Body of pancreas (tissue), 4 donors: ENCODE measurements around the gene GALM. TPM values are rescaled to one million over a fixed set of nuclear protein-coding genes. Genes with fewer than 3 reads are reported as not detected.

Experiments
- ATAC-seq: fragments of 150-250 bp; one replicate; pipeline ENCODE4 v1.9.1; 2016
- DNase-seq, 4 donors: peaks; one replicate each; pipeline ENCODE4 v3.0.0-alpha.2; 2019
- H3K27ac ChIP-seq, 4 donors: fragments of 200-600 bp; sonication (generic); 1 replicate in 3 of 4; 2 replicates in 1 of 4; pipeline versions ENCODE4 v1.5.1 to v1.6.1; 2016 to 2019; ENCODE audit warnings: mild to moderate bottlenecking in 1 of 4, mixed read lengths in 1 of 4, moderate library complexity in 1 of 4
- H3K27me3 ChIP-seq, 2 donors: fragments of 200-600 bp; sonication (generic); one replicate each; pipeline ENCODE4 v1.6.0; 2016; ENCODE audit warnings: mild to moderate bottlenecking in 1 of 2
- H3K36me3 ChIP-seq, 2 donors: fragments of 200-600 bp; sonication (generic); replicated peaks in 1 of 2; 2 replicates each; pipeline ENCODE4 v1.5.1; 2016; ENCODE audit warnings: low read depth in 2 of 2; ENCODE audit not compliant: insufficient read depth in 1 of 2
- H3K4me1 ChIP-seq: fragments of 200-600 bp; sonication (generic); one replicate; pipeline ENCODE4 v1.6.0; 2016
- H3K4me3 ChIP-seq, 2 donors: fragments of 200-600 bp; sonication (generic); 1 replicate in 1 of 2; 2 replicates in 1 of 2; pipeline ENCODE4 v1.5.1; 2016 to 2019
- H3K9me3 ChIP-seq, 3 donors: fragments of 200-600 bp; sonication (generic); 1 replicate in 2 of 3; 2 replicates in 1 of 3; pipeline ENCODE4 v1.5.1; 2016
- POLR2A ChIP-seq, 3 donors: fragments of 450-650 bp; IDR thresholded peaks; one replicate each; pipeline ENCODE4 v1.6.1; 2016; ENCODE audit warnings: antibody characterized with exemption in 3 of 3, mild to moderate bottlenecking in 2 of 3
- WGBS, 2 donors: methylation state at CpG; one replicate each; pipeline ENCODE4 v1.1.5; 2017; 5-methylcytosine and 5-hydroxymethylcytosine counted together
- intact Hi-C: fragments of 100-400 bp; cut with DNase I; formaldehyde crosslinking; loops from one replicate; pipeline ENCODE4 v1.15.1; 2023
- total RNA-seq, 2 donors: library from RNA; depleted of rRNA; stranded (reverse); fragments of >200 nt; gene quantifications; one replicate each; pipeline ENCODE4 v1.1.0, GENCODE V29; 2016
- TF ChIP-seq, protein P1 (sequence below), 7 experiments: fragments of 450-650 bp in 4 of 7; fragments of 200-600 bp in 3 of 7; sonication (generic) in 3 of 7; IDR thresholded peaks; one replicate each; pipeline ENCODE4 v1.5.1; 2016 to 2019; ENCODE audit warnings: antibody characterized with exemption in 7 of 7

The GALM gene
- total RNA-seq, 2 donors from 2014 or later: 7.5 to 20.4 TPM

GRCh38 chr2:38748943-38749804 lies 83.3 kb downstream of the GALM start:
- TF ChIP-seq POLR2A (IDR thresholded peaks at IDR 0.05): no peak
- TF ChIP-seq, protein P1, sequence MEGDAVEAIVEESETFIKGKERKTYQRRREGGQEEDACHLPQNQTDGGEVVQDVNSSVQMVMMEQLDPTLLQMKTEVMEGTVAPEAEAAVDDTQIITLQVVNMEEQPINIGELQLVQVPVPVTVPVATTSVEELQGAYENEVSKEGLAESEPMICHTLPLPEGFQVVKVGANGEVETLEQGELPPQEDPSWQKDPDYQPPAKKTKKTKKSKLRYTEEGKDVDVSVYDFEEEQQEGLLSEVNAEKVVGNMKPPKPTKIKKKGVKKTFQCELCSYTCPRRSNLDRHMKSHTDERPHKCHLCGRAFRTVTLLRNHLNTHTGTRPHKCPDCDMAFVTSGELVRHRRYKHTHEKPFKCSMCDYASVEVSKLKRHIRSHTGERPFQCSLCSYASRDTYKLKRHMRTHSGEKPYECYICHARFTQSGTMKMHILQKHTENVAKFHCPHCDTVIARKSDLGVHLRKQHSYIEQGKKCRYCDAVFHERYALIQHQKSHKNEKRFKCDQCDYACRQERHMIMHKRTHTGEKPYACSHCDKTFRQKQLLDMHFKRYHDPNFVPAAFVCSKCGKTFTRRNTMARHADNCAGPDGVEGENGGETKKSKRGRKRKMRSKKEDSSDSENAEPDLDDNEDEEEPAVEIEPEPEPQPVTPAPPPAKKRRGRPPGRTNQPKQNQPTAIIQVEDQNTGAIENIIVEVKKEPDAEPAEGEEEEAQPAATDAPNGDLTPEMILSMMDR (IDR thresholded peaks at IDR 0.05): no peak
- H3K27me3 ChIP-seq: no peaks in the 10 kb centered on the region
- peak overlapping the region in 1 of 2 donors; percentile 68 for H3K4me3 ChIP-seq
- intact Hi-C loops: loop anchor here (10.0 kb wide), 1 partner anchor 214 kb away; no protein-coding TSS in a partner anchor
- WGBS, 2 donors: 50 to 57% methylated on average over 26 of the region's 26 CpGs
- H3K27ac ChIP-seq: no peak overlapping the region
- H3K9me3 ChIP-seq: no peaks in the 10 kb centered on the region
- DNase-seq (no peak), ATAC-seq (no peak)
- H3K4me1 ChIP-seq: peaks cover 49% of the 10 kb centered on the region
- H3K36me3 ChIP-seq: peaks cover 0 to 24% of the 10 kb centered on the region in 2 donors

DNA sequence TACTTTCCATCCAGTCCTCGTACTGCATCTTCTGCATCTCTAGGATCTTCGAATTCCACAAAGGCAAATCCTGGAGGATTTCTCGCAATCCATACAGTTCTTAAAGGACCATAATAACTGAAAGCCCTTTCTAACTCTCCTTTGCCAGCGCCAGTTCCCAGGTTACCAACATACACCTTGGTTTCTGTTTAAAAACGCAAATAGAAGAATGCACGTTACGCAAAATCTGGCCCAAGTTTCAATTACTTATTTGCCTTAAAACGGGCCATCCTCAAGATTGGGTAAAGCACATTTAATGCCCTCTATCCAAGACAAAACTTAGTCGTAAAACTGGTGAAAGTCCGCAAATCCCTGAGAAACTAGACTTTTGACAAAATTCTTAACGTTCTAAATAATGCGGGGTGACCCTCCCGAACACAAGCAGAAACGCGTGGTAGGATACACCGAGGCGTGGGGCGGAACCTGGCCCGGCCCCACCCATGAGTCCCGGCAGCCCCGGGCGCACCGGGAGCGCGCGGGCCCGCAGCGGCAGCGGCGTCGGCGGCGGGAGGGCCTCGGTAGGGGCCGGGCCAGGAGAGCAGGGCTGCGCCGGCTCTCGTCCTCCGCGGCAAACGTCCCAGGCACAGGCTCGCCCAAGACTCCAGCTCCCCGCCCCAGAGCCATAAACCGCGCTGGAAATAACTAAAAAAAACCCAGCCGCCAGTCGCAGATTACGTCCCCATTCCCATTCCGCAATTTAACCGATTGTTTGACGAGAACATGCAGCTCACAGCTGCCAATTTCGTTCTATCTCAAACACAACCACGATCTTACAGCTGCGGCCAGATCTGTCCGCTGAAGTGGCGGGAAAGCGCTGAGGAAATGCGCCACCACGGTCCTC lies 84.3 kb downstream of the GALM start:
- peak in 1 of 3 donors; percentile 49 for TF ChIP-seq POLR2A (IDR thresholded peaks at IDR 0.05)
- TF ChIP-seq, protein P1 (IDR thresholded peaks at IDR 0.05): no peak
- peak overlapping the region; percentile 92 to 99 (median 96) for H3K27ac ChIP-seq
- H3K9me3 ChIP-seq: no peaks in the 10 kb centered on the region
- intact Hi-C loops: no loop called here
- peak; percentile 53 to 73 (median 58) for DNase-seq
- peaks cover 0 to 16% of the 10 kb centered on the region in 2 donors for H3K36me3 ChIP-seq
- WGBS, 2 donors: 0 to 1% methylated on average over 40 to 59 of the region's 59 CpGs
- peak; percentile 62 for ATAC-seq
- H3K27me3 ChIP-seq: no peaks in the 10 kb centered on the region
- H3K4me1 ChIP-seq: peaks cover 48% of the 10 kb centered on the region
- H3K4me3 ChIP-seq: peak overlapping the region; percentile 68 to 94

DNA sequence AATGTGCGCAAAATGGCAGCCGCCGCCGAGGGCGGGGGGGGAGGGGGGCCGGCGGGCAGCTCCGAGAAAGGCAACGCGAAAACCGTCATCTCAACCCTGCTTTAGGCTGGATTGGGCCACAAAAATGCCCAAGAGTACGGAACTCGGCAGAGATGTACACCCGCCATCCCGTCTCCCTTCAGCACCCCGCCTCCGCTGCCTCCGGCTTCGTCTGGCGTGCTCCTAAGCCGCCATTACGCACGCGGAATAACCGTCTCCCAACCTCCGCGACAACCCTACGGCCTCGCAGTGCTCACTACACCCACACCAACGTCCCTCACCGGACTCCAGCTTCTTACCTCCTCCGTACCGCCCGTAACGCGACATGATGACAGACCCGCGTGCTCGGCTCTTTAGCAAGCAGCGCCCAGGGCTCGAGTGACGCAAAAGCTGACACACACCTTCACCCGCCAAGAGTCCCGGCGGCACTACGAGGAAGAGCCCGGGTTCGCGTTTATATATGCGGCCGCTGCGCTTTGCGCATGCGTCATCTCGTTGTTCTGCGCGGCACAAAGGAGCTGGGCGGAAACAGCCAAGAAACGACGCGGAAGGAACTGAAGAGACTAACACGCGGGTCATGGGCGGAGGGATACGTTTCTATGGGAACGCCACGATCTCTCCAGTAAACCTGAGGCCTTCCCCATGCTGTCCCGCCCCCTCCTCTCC lies 85.1 kb downstream of the GALM start, which contains the start of gene SRSF7:
Gene SRSF7 (minus strand): TSS at position 471 of the 705 bp plus-strand sequence. CDS start 105 bp downstream, at position 366.
- ATAC-seq (peak; percentile 94), DNase-seq (peak; percentile 98 to 99 (median 98))
- WGBS, 2 donors: 0% methylated on average over 29 to 68 of the region's 68 CpGs
- Histone ChIP-seq H3K9me3 (no peaks in the 10 kb centered on the region), H3K4me3 (peak within 1 kb of the TSS; percentile 68 to 94), H3K27me3 (no peaks in the 10 kb centered on the region), H3K36me3 (peaks cover 0 to 11% of the 10 kb centered on the region in 2 donors), H3K4me1 (peaks cover 41% of the 10 kb centered on the region), H3K27ac (peak within 1 kb of the TSS; percentile 92 to 99 (median 96))
- intact Hi-C loops: no loop called here
- TF ChIP-seq, protein P1 (IDR thresholded peaks at IDR 0.05): peak in 1 of 7 experiments; percentile 6
- peak; percentile 100 for TF ChIP-seq POLR2A (IDR thresholded peaks at IDR 0.05)

GRCh38 chr2:38751596-38752410 lies 85.9 kb downstream of the GALM start:
- Histone ChIP-seq H3K27me3 (no peaks in the 10 kb centered on the region), H3K27ac (peak overlapping the region; percentile 92 to 99 (median 96)), H3K4me1 (peaks cover 35% of the 10 kb centered on the region), H3K36me3 (peaks cover 0 to 8% of the 10 kb centered on the region in 2 donors), H3K4me3 (peak overlapping the region in 1 of 2 donors; percentile 94), H3K9me3 (no peaks in the 10 kb centered on the region)
- intact Hi-C loops: no loop called here
- DNase-seq (no peak), ATAC-seq (no peak)
- TF ChIP-seq POLR2A (IDR thresholded peaks at IDR 0.05): no peak
- TF ChIP-seq, protein P1 (IDR thresholded peaks at IDR 0.05): no peak
- 31 to 35% methylated on average over 16 to 18 of the region's 18 CpGs for WGBS, 2 donors
